Measurements from ENCODE around the gene SFXN2. TPM values are rescaled to one million over a fixed set of nuclear protein-coding genes. Genes with fewer than 3 reads are reported as not detected.

Gene SFXN2
- total RNA-seq, 2 donors from 2014 or later: 9.7 to 27.6 TPM

DNA sequence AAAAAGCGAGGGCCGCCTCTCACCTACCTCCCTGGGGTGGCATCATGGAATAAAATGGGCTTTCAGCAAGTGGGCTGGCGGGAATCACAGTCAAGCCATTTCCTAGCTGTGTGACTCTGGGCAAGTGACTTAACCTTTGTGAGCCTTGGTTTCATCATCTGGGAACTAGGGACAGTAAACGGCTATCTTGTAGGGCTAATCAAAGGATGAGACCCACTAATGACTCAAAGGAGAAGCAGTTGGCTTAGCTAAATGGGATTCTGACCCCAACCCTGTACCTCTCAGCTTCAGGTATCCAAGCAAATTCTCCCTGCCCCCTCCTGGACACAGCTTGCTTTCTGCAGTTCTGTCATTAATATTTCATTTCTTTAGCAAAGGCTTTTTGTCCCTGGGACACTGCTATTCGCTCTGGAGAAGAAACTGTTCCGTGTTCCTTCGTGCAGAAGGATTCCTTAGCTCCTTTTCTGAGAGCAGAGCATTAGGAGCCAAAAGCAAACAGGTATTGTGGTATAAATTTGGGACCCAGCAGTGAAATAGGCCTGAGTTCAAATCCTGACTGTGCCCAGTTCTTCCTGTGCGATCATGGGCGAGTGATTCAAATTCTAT, 44.3 kb upstream of the SFXN2 start:
- TF ChIP-seq CTCF (IDR thresholded peaks at IDR 0.05): no peak
- Histone ChIP-seq H3K9ac (ENCODE audit: low read depth in 2 of 2, low read length in 2 of 2) (no peak overlapping the region), H3K27ac (no peak overlapping the region), H3K4me1 (peaks cover 10% of the 10 kb centered on the region), H3K4me3 (no peak overlapping the region), H3K36me3 (no peaks in the 10 kb centered on the region), H3K27me3 (no peaks in the 10 kb centered on the region), H3K9me3 (no peaks in the 10 kb centered on the region)
- DNase-seq: no peak
- intact Hi-C loops (cut with DNase I): no loop called here

- intact Hi-C loops (cut with DNase I): no loop called here
- Histone ChIP-seq H3K36me3 (no peaks in the 10 kb centered on the region), H3K9ac (ENCODE audit: low read depth in 2 of 2, low read length in 2 of 2) (no peak overlapping the region), H3K4me3 (no peak overlapping the region), H3K27me3 (no peaks in the 10 kb centered on the region), H3K9me3 (no peaks in the 10 kb centered on the region), H3K27ac (no peak overlapping the region), H3K4me1 (peaks cover 10% of the 10 kb centered on the region)
- DNase-seq: no peak
- no peak for TF ChIP-seq CTCF (IDR thresholded peaks at IDR 0.05)
These were observed 43.5 kb upstream of the SFXN2 start for GRCh38 chr10:102670871-102671434.

DNA sequence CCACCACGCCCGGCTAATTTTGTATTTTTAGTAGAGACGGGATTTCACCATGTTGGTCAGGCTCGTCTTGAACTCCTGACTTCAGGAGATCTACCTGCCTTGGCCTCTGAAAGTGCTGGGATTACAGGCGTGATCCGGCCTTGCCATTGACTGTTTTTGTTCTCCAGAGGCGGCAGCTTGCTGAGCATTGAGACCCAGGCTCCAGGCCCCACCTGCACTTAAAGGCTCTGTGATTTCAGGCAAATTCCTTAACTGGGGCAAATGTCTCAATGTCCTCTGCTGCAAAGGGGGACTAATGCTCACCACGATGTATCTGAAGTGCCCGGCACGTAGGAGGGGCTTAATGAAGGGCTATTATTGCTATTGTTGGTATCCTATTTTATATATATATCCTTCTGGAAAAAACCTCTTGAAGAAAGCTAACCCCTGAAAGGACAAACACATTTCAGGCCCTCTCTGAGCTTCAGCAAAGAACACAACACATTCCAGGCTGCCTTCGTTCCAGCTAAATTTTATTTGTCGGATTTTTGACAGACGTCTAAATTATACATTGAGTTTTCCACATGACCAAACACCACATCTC, 41.1 kb upstream of the SFXN2 start:
- no peak for TF ChIP-seq CTCF (IDR thresholded peaks at IDR 0.05)
- Histone ChIP-seq H3K4me1 (peaks cover 19% of the 10 kb centered on the region), H3K27me3 (no peaks in the 10 kb centered on the region), H3K36me3 (no peaks in the 10 kb centered on the region), H3K27ac (peak overlapping the region; percentile 55), H3K9me3 (no peaks in the 10 kb centered on the region), H3K9ac (ENCODE audit: low read depth in 2 of 2, low read length in 2 of 2) (no peak overlapping the region), H3K4me3 (no peak overlapping the region)
- DNase-seq: no peak
- intact Hi-C loops (cut with DNase I): no loop called here

GRCh38 chr10:102673819-102674511, 40.5 kb upstream of the SFXN2 start:
- intact Hi-C loops (cut with DNase I): no loop called here
- no peak for DNase-seq
- H3K36me3 ChIP-seq: no peaks in the 10 kb centered on the region
- peak overlapping the region; percentile 55 for H3K27ac ChIP-seq
- no peak overlapping the region for H3K4me3 ChIP-seq
- H3K27me3 ChIP-seq: no peaks in the 10 kb centered on the region
- no peak for TF ChIP-seq CTCF (IDR thresholded peaks at IDR 0.05)
- H3K4me1 ChIP-seq: peaks cover 21% of the 10 kb centered on the region
- H3K9ac ChIP-seq (ENCODE audit: low read depth in 2 of 2, low read length in 2 of 2): peak overlapping the region in 1 of 2 donors; percentile 72
- H3K9me3 ChIP-seq: no peaks in the 10 kb centered on the region

DNA sequence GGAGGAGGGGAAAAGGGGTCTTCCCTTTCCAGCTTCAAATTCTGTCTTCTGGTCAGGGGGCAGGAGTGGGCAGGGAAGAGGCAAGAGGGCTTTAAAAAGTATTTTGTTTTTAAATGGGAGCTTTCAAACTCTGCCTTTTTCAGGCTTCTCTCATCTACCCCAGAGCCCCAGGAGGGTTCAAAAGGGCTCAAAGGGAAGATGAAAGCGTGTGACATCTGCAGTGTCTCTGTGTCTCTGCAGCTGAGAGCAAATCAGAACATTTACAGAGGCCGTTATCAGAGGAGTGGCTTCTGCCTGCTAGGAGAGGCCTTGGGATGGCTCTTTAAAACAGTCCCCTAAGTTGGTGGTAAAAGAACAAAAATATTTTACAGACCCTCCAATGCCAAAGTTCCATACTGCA, 39.9 kb upstream of the SFXN2 start:
- peak overlapping the region in 1 of 2 donors; percentile 72 for H3K9ac ChIP-seq (ENCODE audit: low read depth in 2 of 2, low read length in 2 of 2)
- no peaks in the 10 kb centered on the region for H3K36me3 ChIP-seq
- H3K27me3 ChIP-seq: no peaks in the 10 kb centered on the region
- no peak for TF ChIP-seq CTCF (IDR thresholded peaks at IDR 0.05)
- no peak for DNase-seq
- H3K4me1 ChIP-seq: peaks cover 21% of the 10 kb centered on the region
- no peaks in the 10 kb centered on the region for H3K9me3 ChIP-seq
- H3K27ac ChIP-seq: peak overlapping the region; percentile 55
- intact Hi-C loops (cut with DNase I): no loop called here
- no peak overlapping the region for H3K4me3 ChIP-seq
